Gastroesophageal sphincter (tissue), 4 donors: Measurements from ENCODE around the gene RNF8. TPM values are rescaled to one million over a fixed set of nuclear protein-coding genes. Genes with fewer than 3 reads are reported as not detected.

Experiments
- ATAC-seq: fragments of 150-250 bp; one replicate; pipeline ENCODE4 v1.9.1; 2016; ENCODE audit warnings: mild to moderate bottlenecking, moderate library complexity
- H3K27ac ChIP-seq, 4 donors: fragments of 200-600 bp; sonication (generic) in 3 of 4; 1 replicate in 3 of 4; 2 replicates in 1 of 4; pipeline ENCODE4 v1.5.1; 2016 to 2019
- H3K27me3 ChIP-seq: fragments of 200-600 bp; sonication (generic); one replicate; pipeline ENCODE4 v1.5.1; 2019
- H3K36me3 ChIP-seq, 2 donors: fragments of 200-600 bp; sonication (generic); one replicate each; pipeline ENCODE4 v1.5.1; 2019; ENCODE audit warnings: control low read depth in 1 of 2
- H3K4me1 ChIP-seq, 3 donors: fragments of 200-600 bp; sonication (generic); 1 replicate in 2 of 3; 2 replicates in 1 of 3; pipeline ENCODE4 v1.5.1; 2016 to 2019; ENCODE audit warnings: control low read depth in 2 of 3
- H3K4me3 ChIP-seq, 2 donors: fragments of 200-600 bp; sonication (generic); one replicate each; pipeline ENCODE4 v1.5.1; 2019; ENCODE audit warnings: mild to moderate bottlenecking in 1 of 2, moderate library complexity in 1 of 2
- H3K9me3 ChIP-seq, 3 donors: fragments of 200-600 bp; sonication (generic); one replicate each; pipeline ENCODE4 v1.5.1; 2017 to 2019; ENCODE audit warnings: control low read depth in 2 of 3
- CTCF ChIP-seq, 4 experiments: fragments of 200-600 bp in 2 of 4; fragments of 450-650 bp in 2 of 4; sonication (generic) in 1 of 4; IDR thresholded peaks; one replicate each; pipeline ENCODE4 v1.5.1; 2017 to 2019; ENCODE audit warnings: antibody characterized with exemption in 4 of 4, mild to moderate bottlenecking in 2 of 4, moderate library complexity in 2 of 4
- EP300 ChIP-seq: sonication (generic); formaldehyde crosslinking; IDR thresholded peaks from one replicate; pipeline ENCODE4 v1.6.1; 2017; ENCODE audit warnings: antibody characterized with exemption, mild to moderate bottlenecking
- POLR2A ChIP-seq, 2 donors: fragments of 450-650 bp; IDR thresholded peaks; one replicate each; pipeline ENCODE4 v1.6.1; 2017; ENCODE audit warnings: antibody characterized with exemption in 2 of 2, mild to moderate bottlenecking in 2 of 2, moderate library complexity in 1 of 2
- POLR2AphosphoS5 ChIP-seq: sonication (generic); formaldehyde crosslinking; IDR thresholded peaks from one replicate; pipeline ENCODE4 v1.6.1; 2017; ENCODE audit warnings: antibody characterized with exemption
- WGBS, 2 donors: methylation state at CpG; one replicate each; pipeline ENCODE4 v1.1.5; 2018; ENCODE audit warnings: low coverage in 1 of 2; 5-methylcytosine and 5-hydroxymethylcytosine counted together
- total RNA-seq, 4 donors: library from RNA; depleted of rRNA; stranded (reverse); fragments of >200 nt; gene quantifications; one replicate each; pipeline ENCODE4 v1.1.0, GENCODE V29; 2016

The RNF8 gene
- total RNA-seq, 4 donors from 2014 or later = 10.0 to 21.5 (median 16.0) TPM

- Histone ChIP-seq H3K9me3 (no peaks in the 10 kb centered on the region), H3K4me1 (peaks cover 0 to 31% (median 6%) of the 10 kb centered on the region in 3 donors), H3K27ac (no peak overlapping the region), H3K27me3 (no peaks in the 10 kb centered on the region), H3K36me3 (peaks cover 0 to 64% of the 10 kb centered on the region in 2 donors), H3K4me3 (no peak overlapping the region)
- no peak for TF ChIP-seq EP300
- WGBS, 2 donors = 46 to 50% methylated on average over 1 of the region's 1 CpG
- no peak for ATAC-seq
Measured at GRCh38 chr6:37369321-37370201, 15.8 kb downstream of the RNF8 start.

DNA sequence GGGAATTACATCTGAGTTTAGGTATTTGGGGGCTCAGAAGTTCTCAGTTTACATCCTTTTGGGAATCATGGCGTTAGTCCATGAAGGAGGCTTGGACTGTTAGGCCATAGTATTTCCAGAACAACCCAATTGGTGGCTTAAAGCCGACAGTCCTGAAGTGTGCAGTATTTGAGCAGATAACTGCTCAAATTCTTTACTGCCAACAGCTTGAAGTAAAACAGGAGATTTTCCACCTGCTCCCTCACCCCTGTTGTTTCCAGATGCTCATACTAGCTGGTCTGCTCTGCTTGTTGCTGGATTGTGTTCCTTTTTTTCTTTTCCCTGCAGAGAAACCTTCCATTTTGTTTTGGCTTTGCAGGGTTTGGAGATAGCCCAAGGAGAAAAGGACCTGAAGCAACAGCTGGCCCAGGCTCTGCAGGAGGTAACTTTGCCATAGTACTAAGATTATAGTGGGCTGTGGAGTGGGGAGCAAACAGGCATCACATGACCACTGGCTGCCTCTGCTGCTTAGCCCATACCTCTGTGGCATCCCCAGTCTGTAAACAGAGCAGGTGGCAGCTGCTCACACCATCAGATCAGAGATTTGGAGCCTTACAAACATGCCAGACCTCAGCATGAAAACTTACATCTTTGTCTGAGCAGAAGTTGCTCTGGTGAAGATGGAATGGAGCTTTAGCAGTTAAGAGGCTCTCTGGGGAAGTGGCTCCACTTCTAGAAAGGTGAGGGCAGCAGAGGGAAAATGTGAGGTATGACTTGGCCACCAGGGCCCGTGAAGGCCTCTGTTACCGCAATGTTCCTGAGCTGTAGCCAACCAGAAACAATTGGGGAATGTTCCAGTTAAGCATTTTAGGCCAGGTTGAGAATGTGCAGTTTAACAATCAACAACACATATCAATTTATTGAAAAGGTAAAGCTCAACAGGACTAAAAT, 17.6 kb downstream of the RNF8 start:
- peaks cover 0 to 78% of the 10 kb centered on the region in 2 donors for H3K36me3 ChIP-seq
- H3K4me3 ChIP-seq = no peak overlapping the region
- no peak overlapping the region for H3K27ac ChIP-seq
- H3K27me3 ChIP-seq = no peaks in the 10 kb centered on the region
- TF ChIP-seq CTCF (IDR thresholded peaks at IDR 0.05) = no peak
- no peak for TF ChIP-seq EP300
- no peak for TF ChIP-seq POLR2A (IDR thresholded peaks at IDR 0.05)
- no peak for TF ChIP-seq POLR2AphosphoS5
- H3K9me3 ChIP-seq = no peaks in the 10 kb centered on the region
- H3K4me1 ChIP-seq = peaks cover 0 to 15% (median 0%) of the 10 kb centered on the region in 3 donors
- 60 to 69% methylated on average over 2 to 4 of the region's 4 CpGs for WGBS, 2 donors
- ATAC-seq = no peak

DNA sequence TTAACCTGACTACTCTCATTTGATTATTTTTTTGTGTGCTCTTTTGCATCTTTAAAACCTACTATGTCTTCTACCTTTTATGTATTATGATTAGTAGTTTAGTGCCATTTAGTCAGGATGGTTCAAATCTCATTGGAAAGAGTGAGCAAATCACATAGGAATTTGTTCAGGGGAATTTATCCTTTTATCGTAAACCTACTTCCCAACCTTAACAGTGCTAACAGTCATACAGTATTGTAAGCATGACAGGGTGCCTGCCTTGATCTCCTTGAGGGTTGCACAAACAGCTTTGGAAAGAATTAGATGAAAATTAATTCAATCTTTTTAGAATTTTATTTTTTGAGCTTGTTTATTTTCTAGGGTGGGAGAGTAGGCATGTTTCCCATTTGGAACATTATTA, 18.3 kb downstream of the RNF8 start:
- Histone ChIP-seq H3K4me3 (no peak overlapping the region), H3K27ac (no peak overlapping the region), H3K9me3 (no peaks in the 10 kb centered on the region), H3K36me3 (peaks cover 0 to 84% of the 10 kb centered on the region in 2 donors), H3K4me1 (peaks cover 0 to 8% (median 0%) of the 10 kb centered on the region in 3 donors), H3K27me3 (no peaks in the 10 kb centered on the region)
- 50 to 88% methylated on average over 1 of the region's 1 CpG for WGBS, 2 donors
- TF ChIP-seq EP300 (no peak), POLR2AphosphoS5 (no peak)
- ATAC-seq = no peak

DNA sequence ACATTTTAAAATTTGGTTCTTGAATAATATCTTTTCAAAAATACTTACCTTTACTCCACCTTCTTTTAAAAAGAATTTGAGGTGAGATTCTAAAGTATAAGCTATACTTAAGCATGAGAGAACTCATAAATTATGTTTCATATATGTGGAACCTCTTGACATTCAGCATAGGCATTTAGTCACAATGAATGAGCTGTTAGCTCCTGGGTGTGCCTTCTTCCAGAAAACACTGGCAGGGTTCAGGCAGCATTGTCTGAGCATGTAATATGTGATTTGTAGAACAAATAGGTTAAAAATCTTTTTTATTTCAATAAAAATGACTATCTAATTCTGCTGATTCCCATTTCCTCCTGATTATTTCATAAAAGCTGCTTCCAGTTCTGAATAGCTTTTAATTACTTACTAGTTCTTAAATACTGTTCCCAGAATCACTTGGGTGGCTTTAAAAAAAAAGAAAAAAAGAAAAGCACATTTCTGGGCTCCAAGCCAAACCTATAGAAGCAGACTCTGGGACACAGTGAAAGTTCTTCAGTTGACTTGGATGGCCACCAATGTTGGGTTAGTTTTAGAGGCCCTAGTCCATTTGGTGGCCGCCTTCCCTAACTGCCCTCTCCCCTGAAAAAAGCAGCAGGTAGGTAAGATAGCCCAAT, 20.2 kb downstream of the RNF8 start:
- WGBS, 2 donors = 67 to 93% methylated on average over 1 of the region's 1 CpG
- Histone ChIP-seq H3K27ac (no peak overlapping the region), H3K9me3 (no peaks in the 10 kb centered on the region), H3K4me3 (no peak overlapping the region), H3K27me3 (no peaks in the 10 kb centered on the region), H3K4me1 (peaks cover 0 to 6% (median 0%) of the 10 kb centered on the region in 3 donors), H3K36me3 (peaks cover 0 to 92% of the 10 kb centered on the region in 2 donors)
- ATAC-seq = no peak
- TF ChIP-seq POLR2AphosphoS5 = no peak
- TF ChIP-seq CTCF (IDR thresholded peaks at IDR 0.05) = no peak
- no peak for TF ChIP-seq EP300

DNA sequence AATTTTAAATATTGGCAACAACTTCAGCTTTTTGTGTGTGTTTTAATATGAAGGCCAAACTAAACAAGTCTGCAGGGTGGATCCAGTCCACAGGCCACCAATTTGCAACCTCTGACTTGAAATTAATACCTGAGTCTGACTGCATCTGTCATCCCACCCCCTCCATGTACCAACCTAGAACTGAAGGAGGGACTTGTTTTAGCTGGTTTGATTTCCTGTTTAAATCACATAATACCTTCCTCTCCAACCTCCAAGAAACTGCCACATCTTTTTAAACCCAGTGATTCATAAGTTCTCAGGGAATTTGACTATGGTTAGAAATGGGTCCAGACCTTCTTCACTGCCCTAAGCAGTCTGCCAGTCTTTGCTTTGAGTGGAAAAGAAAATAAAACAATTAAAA, 21.6 kb downstream of the RNF8 start:
- peaks cover 0 to 93% of the 10 kb centered on the region in 2 donors for H3K36me3 ChIP-seq
- no peak for ATAC-seq
- H3K27ac ChIP-seq = no peak overlapping the region
- no peaks in the 10 kb centered on the region for H3K4me1 ChIP-seq
- no peak for TF ChIP-seq CTCF (IDR thresholded peaks at IDR 0.05)
- TF ChIP-seq EP300 = no peak
- TF ChIP-seq POLR2AphosphoS5 = no peak
- TF ChIP-seq POLR2A (IDR thresholded peaks at IDR 0.05) = no peak
- H3K27me3 ChIP-seq = no peaks in the 10 kb centered on the region
- no peak overlapping the region for H3K4me3 ChIP-seq
- no peaks in the 10 kb centered on the region for H3K9me3 ChIP-seq
